Colon (tissue), 2 donors: ENCODE measurements around the gene ALS2CL.

Source experiments
- FAIRE-seq: peaks from 2 replicates; lab custom pipeline; 2012; peaks lifted over from hg19 to GRCh38; lab: Jason Lieb, UNC
- donor health status: control.
- donor health status: control.

ALS2CL gene

GRCh38 chr3:46677411-46677726, 16.1 kb downstream of the ALS2CL start:
- FAIRE-seq, result no peak

GRCh38 chr3:46676601-46677410, 16.7 kb downstream of the ALS2CL start:
- FAIRE-seq, result no peak

GRCh38 chr3:46675843-46676567, 17.5 kb downstream of the ALS2CL start:
- FAIRE-seq, result no peak

GRCh38 chr3:46675426-46675825, 18.1 kb downstream of the ALS2CL start:
- no peak for FAIRE-seq

GRCh38 chr3:46674031-46674845, 19.2 kb downstream of the ALS2CL start:
- no peak for FAIRE-seq

- no peak for FAIRE-seq
Measured at GRCh38 chr3:46673151-46674030, 20.1 kb downstream of the ALS2CL start.

GRCh38 chr3:46672349-46672695, 21.2 kb downstream of the ALS2CL start:
- no peak for FAIRE-seq

- no peak for FAIRE-seq
Measured at GRCh38 chr3:46671541-46672348, 21.7 kb downstream of the ALS2CL start.

- FAIRE-seq, result no peak
Measured at GRCh38 chr3:46670891-46671427, 22.5 kb downstream of the ALS2CL start.

- FAIRE-seq, result no peak
Measured at GRCh38 chr3:46670000-46670890, 23.2 kb downstream of the ALS2CL start.

GRCh38 chr3:46669191-46669999, 24.1 kb downstream of the ALS2CL start:
- FAIRE-seq, result no peak

GRCh38 chr3:46668591-46668990, 24.9 kb downstream of the ALS2CL start:
- no peak for FAIRE-seq

GRCh38 chr3:46668116-46668515, 25.4 kb downstream of the ALS2CL start:
- no peak for FAIRE-seq

GRCh38 chr3:46667657-46668056, 25.8 kb downstream of the ALS2CL start:
- FAIRE-seq, result no peak

GRCh38 chr3:46667061-46667621, 26.3 kb downstream of the ALS2CL start:
- no peak for FAIRE-seq

- no peak for FAIRE-seq
Measured at GRCh38 chr3:46666453-46666845, 27.0 kb downstream of the ALS2CL start.

- no peak for FAIRE-seq
Measured at GRCh38 chr3:46665763-46666452, 27.6 kb downstream of the ALS2CL start.
